ENCODE results near the gene CDKN1A.

DNA sequence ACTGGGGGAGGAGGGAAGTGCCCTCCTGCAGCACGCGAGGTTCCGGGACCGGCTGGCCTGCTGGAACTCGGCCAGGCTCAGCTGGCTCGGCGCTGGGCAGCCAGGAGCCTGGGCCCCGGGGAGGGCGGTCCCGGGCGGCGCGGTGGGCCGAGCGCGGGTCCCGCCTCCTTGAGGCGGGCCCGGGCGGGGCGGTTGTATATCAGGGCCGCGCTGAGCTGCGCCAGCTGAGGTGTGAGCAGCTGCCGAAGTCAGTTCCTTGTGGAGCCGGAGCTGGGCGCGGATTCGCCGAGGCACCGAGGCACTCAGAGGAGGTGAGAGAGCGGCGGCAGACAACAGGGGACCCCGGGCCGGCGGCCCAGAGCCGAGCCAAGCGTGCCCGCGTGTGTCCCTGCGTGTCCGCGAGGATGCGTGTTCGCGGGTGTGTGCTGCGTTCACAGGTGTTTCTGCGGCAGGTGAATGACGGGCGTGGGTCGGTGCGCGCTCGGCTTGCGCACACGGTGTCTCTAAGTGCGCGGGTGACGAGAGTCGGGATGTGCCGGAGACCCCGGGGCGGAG, at the start of gene CDKN1A:
- no peak for TF ChIP-seq NEUROD1 (IDR thresholded peaks at IDR 0.05; ENCODE audit: borderline replicate concordance, low read depth, low read length, partially characterized antibody)
- no peak for TF ChIP-seq ESRRB (CRISPR knock-in tag; IDR thresholded peaks at IDR 0.05; ENCODE audit: borderline replicate concordance)
- TF ChIP-seq, protein P1, sequence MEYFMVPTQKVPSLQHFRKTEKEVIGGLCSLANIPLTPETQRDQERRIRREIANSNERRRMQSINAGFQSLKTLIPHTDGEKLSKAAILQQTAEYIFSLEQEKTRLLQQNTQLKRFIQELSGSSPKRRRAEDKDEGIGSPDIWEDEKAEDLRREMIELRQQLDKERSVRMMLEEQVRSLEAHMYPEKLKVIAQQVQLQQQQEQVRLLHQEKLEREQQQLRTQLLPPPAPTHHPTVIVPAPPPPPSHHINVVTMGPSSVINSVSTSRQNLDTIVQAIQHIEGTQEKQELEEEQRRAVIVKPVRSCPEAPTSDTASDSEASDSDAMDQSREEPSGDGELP (CRISPR knock-in tag; IDR thresholded peaks at IDR 0.05; ENCODE audit: borderline replicate concordance) = peak; percentile 96

Measured in K562 (cell line).